ENCODE data around the gene FXYD2. TPM values are rescaled to one million over a fixed set of nuclear protein-coding genes. Genes with fewer than 3 reads are reported as not detected.

Gene FXYD2
- 0.30 TPM in 1 of 2 replicates, not detected in the other for total RNA-seq

DNA sequence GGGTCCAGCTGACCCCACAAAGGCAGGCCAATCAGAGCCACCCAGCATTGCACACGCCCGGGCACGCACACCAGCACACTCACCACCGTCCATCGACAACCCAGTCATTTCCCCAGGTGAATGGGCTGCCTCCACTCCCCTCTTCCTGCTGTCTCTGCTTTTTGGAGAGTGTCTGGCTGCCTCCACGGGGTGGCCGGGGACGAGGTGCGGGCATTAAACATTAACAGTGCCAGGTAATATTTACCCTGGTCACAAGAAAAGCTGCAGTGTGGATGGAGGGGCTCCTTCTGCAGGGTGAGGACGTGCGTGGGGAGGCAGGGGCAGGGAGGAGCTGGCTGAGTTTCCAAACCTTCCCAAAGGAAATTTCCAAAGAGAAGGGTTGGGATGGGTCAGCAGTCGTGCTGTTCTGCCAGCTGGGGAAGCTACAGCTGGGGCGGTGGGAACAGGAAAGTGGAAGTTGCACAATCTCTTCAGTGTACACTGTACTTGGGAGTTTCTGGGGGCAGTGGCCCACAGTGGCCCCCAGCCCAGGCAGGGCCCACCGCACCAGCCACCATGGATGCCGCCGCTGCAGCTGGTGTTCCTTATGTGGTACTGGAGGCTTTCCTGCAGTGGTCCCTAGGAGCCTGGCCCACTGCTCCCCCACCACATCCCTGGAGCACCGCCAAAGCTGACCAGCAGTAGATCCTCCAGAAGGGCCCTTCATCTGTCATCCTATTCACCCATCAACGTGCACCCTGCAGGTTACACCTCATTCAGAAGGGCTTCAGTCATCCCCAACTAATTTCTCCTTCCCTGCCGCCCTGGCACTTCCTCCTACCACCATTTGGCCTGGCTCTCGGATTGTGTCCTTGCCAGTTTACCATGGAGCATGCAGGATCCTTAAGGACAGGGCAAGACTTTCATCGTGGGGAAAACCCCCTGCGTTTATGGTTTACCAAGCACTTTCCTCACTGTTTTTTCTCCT lies at the start of gene FXYD2:
FXYD2 (minus strand) TSS at position 174 of the 967 bp plus-strand sequence; CDS start at position 108, 66 bp downstream.

DNA sequence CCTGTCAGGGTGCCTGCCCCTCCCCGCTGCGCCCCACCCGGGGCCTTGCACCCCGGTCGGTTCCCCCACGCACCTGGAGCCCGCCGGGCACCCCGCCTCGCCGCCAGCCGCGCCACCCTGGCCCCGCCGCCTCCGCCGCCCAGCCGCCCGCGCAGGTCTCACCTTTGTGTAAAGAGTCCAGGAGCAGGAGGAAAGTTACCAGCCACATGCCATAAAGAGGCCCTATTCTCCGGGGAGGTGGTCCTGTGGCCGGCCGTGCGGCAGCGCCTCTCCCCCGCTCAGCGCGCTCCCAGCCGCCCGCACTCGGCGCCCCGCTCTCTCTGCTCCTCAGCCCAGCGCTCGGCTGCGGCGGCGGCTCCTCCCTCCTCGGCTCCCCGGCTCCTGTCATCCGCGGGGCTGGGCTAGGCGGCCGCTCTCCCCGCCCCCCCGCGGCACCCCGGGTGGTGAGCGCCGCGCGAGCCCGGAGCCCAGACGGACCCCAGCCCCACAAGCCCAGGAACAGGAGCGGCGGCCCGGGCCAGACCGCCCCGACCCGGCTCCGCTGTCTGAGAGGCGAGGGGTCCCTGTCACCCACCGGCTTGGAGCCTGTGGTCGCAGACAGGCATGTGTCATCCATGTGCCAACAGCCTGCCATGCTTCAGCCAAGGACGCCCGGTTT lies 27.5 kb downstream of the FXYD2 start, which contains the start of gene DSCAML1:
DSCAML1 (minus strand) TSS at position 345 of the 658 bp plus-strand sequence; CDS start at position 208, 137 bp downstream.

Other genes starting within 250 kb of the FXYD2 start
- gene DSCAML1, start 27.5 kb downstream of the FXYD2 start, total RNA-seq: not detected in 2 replicates
- 0.30 TPM in 1 of 2 replicates, not detected in the other for gene FXYD6, start 51.9 kb upstream of the FXYD2 start, total RNA-seq
- gene TMPRSS13, start 104.7 kb upstream of the FXYD2 start, total RNA-seq: not detected in 2 replicates
- 0.54 TPM in 1 of 2 replicates, not detected in the other for gene IL10RA, start 161.7 kb upstream of the FXYD2 start, total RNA-seq